Measurements from ENCODE around the gene NUTM2B.
"Not testable (repeated sequence)": the region's sequence is repeated elsewhere in the genome, so short reads cannot be mapped to it uniquely, and the experiment has no call there.

NUTM2B gene

GRCh38 chr10:79720000-79720399 lies 17.0 kb downstream of the NUTM2B start:
- DNase-seq (ENCODE audit: extremely low read depth in 1 of 2, low read depth in 1 of 2): not testable (repeated sequence)

DNA sequence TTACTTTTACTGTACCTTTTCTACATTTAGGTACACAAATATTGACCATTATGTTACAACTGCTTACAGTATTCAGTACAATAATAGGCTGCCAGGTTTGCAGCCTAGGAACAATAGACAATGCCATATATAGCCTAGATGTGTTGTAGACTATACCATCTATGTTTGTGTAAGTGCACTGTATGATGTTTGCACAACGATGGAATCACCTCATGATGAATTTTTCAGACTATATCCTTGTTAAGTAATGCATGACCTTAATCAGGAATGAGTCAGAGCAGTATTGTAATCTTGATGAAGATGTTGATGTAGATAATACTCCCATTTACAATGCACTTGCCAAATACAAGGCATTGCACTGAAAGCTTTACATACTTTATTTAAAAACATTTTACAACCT lies 23.6 kb downstream of the NUTM2B start:
- not testable (repeated sequence) for DNase-seq (ENCODE audit: extremely low read depth in 1 of 2, low read depth in 1 of 2)

DNA sequence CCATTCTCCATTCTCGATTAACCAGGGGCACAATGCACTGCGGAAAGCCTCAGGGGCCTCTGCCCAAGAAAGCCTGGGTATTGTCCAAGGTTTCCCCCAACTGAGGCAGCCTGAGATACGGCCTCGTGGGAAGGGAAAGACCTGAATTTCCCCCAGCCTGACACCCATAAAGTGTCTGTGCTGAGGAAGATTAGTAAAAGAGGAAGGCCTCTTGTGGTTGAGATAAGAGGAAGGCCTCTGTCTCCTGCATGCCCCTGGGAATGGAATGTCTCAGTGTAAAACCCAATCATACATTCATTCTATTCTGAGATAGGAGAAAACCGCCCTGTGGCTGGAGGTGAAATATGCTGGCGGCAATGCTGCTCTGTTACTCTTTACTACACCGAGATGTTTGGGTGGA lies 41.8 kb downstream of the NUTM2B start:
- DNase-seq (ENCODE audit: extremely low read depth in 1 of 2, low read depth in 1 of 2): not testable (repeated sequence)

DNA sequence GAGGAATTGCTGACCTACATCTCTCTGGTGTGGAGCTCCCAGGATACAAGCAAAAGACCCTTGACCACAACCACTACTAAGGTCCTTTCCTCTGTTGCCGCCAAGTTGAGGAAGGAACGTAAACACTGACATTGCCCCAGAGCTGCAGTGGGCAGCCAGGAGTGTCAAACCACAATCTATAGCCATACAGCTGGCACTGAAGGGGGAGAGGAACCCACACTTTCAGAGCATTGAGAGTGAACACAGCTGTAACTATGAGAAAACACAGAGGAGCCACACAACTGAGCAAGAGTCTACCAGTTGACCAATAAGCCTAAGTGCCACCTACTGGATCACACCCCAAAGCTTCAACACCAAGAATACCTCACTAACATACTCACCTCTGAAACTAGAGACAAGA lies 45.5 kb downstream of the NUTM2B start:
- DNase-seq (ENCODE audit: extremely low read depth in 1 of 2, low read depth in 1 of 2): not testable (repeated sequence)

DNA sequence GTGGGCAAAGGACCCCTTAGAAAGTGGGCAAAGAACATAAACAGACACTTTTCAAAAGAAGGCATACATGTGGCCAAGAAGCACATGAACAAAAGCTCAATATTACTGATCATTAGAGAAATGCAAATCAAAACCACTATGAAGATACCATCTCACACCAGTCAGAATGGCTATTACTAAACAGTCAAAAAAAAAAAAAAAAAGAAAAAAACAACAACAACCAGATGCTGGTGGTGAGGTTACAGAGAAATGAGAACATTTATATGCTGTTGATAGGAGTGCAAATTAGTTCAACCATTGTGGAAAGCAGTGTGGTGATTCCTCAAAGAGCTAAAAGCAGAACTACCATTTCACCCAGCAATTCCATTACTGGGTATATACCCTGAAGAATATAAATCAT lies 50.6 kb downstream of the NUTM2B start:
- DNase-seq (ENCODE audit: extremely low read depth in 1 of 2, low read depth in 1 of 2): not testable (repeated sequence)

DNA sequence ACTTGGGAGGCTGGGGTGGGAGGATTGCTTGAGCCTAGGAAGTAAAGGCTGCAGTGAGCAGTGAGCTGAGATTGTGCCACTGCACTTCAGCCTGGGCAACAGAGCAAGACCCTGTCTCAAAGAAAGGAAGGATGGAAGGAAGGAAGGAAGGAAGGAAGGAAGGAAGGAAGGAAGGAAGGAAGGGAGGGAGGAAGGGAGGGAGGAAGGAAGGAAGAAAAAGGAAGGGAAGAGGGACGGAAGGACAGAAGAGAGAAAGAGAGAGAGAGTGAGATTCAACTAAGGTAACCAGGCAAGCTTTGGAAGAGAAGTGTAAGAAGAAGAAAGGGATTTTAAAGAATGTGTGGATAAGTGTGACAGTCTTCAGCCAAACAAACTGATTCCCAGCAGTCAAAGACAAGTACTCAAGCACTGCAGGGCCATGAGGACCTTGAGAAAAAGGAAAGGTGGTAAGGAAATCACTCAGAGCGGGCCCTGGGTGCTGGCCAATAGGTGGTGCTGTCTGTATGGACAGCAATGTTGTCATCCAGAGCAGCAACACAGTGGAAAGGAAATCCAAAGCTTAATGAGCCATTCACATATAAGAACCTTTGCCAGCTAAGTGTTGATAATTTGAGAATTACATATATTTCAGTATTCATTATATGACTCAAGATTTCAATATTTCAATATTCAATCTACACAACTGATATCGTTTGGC lies 55.4 kb downstream of the NUTM2B start:
- not testable (repeated sequence) for DNase-seq (ENCODE audit: extremely low read depth in 1 of 2, low read depth in 1 of 2)
